ENCODE results near the gene WDR83. TPM values are rescaled to one million over a fixed set of nuclear protein-coding genes. Genes with fewer than 3 reads are reported as not detected.
A peak's percentile ranks its signal among the peaks of the same experiment; 100 is the strongest.

The WDR83 gene
- total and polyA plus RNA-seq, 2 of the 4 experiments (the other 2 are of a cell fraction): 5.9 to 8.9 TPM

DNA sequence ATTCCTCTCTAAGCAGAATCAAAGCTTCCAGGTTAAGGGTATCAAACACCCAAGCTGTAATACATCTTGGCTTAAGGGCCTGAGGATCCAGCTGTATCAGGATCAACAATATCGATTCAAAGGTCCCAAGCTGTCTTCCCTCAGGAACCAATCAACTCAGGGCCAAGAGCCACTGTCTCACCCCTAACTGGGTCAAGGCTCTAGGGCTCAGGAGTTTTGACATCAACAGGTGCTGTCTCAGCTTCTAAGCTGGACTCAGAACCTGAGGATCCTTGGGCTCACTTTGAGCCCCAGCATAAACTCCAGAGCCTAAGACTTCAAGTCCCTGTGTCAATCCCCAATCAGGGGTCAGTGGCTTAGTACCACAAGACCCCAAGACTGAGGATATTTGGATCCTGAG is 28.9 kb downstream of the WDR83 start:
- Histone ChIP-seq H3K18ac (ENCODE audit: low read depth, low read length) (no peak overlapping the region), H3K4me3 (ENCODE audit: insufficient read depth, low read depth, low read length) (peak overlapping the region; percentile 26; the same call in 1 of the 2 replicates), H2AK5ac (ENCODE audit: low read depth, low read length) (no peak overlapping the region), H3K9me1 (ENCODE audit: insufficient read depth, low read length) (no peaks in the 10 kb centered on the region; the same call in 1 of the 2 replicates), H3K56ac (ENCODE audit: extremely low read depth, insufficient read depth, low read length) (no peak overlapping the region), H3K36me3 (ENCODE audit: control insufficient read depth, insufficient read depth, low read length) (peaks cover 16% of the 10 kb centered on the region), H3K9me3 (ENCODE audit: control insufficient read depth, insufficient read depth, low read length) (no peaks in the 10 kb centered on the region), H2BK5ac (ENCODE audit: low read depth, low read length, poor library complexity, severe bottlenecking) (no peak overlapping the region), H3K4ac (ENCODE audit: low read depth, low read length) (no peak overlapping the region), H2BK20ac (ENCODE audit: low read depth, low read length) (no peak overlapping the region), H3K79me1 (ENCODE audit: low read depth in 1 of 2, low read length in 2 of 2) (peaks cover 7 to 27% of the 10 kb centered on the region in 2 experiments), H2AFZ (replicated peaks; ENCODE audit: low read length, poor library complexity) (peak overlapping the region; percentile 48), H2BK120ac (ENCODE audit: low read depth, low read length) (no peak overlapping the region), H3K14ac (replicated peaks; ENCODE audit: low read depth, low read length) (no peak overlapping the region), H3K9ac (ENCODE audit: low read depth, low read length) (no peak overlapping the region; the same call in 1 of the 2 replicates), H3K23ac (ENCODE audit: low read depth, low read length) (no peak overlapping the region), H4K5ac (ENCODE audit: low read depth, low read length) (no peak overlapping the region), H3K27me3 (ENCODE audit: control insufficient read depth, insufficient read depth, low read length) (no peaks in the 10 kb centered on the region), H3K4me1 (ENCODE audit: control insufficient read depth, insufficient read depth, low read length) (peaks cover 2% of the 10 kb centered on the region; the same call in 1 of the 2 replicates), H4K91ac (ENCODE audit: insufficient read depth, low read depth, low read length) (no peak overlapping the region), H2BK15ac (ENCODE audit: low read depth, low read length) (no peak overlapping the region), H4K8ac (ENCODE audit: low read depth in 2 of 2, low read length in 2 of 2) (no peak overlapping the region; a peak in 1 of 4 replicates), H3K4me2 (ENCODE audit: low read depth, low read length) (peak overlapping the region; percentile 90), H3K27ac (ENCODE audit: insufficient read depth, low read length) (no peak overlapping the region), H4K20me1 (ENCODE audit: insufficient read depth, low read length) (no peaks in the 10 kb centered on the region; the same call in 1 of the 2 replicates), H2AK9ac (replicated peaks; ENCODE audit: low read depth, low read length, poor library complexity) (peak overlapping the region; percentile 89)
- BruUV-seq (replicated peaks): no TSS peak
- DNase-seq (no peak), ATAC-seq (ENCODE audit: low read depth) (no peak)
- 88% methylated on average over 1 of the region's 1 CpG; no CpG with 5 or more reads in 1 of the 2 experiments for WGBS, 2 experiments (ENCODE audit: extremely low coverage in 2 of 2, insufficient read length in 1 of 2)
- TF ChIP-seq, protein P1, sequence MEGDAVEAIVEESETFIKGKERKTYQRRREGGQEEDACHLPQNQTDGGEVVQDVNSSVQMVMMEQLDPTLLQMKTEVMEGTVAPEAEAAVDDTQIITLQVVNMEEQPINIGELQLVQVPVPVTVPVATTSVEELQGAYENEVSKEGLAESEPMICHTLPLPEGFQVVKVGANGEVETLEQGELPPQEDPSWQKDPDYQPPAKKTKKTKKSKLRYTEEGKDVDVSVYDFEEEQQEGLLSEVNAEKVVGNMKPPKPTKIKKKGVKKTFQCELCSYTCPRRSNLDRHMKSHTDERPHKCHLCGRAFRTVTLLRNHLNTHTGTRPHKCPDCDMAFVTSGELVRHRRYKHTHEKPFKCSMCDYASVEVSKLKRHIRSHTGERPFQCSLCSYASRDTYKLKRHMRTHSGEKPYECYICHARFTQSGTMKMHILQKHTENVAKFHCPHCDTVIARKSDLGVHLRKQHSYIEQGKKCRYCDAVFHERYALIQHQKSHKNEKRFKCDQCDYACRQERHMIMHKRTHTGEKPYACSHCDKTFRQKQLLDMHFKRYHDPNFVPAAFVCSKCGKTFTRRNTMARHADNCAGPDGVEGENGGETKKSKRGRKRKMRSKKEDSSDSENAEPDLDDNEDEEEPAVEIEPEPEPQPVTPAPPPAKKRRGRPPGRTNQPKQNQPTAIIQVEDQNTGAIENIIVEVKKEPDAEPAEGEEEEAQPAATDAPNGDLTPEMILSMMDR (conservative IDR thresholded peaks at IDR 0.05; ENCODE audit: low read depth, low read length): no peak
- no peak for TF ChIP-seq BHLHE40 (IDR thresholded peaks at IDR 0.05; ENCODE audit: low read depth, low read length)
- TF ChIP-seq SMC3 (IDR thresholded peaks at IDR 0.05; ENCODE audit: low read depth, low read length): no peak
- no peak for TF ChIP-seq USF2 (IDR thresholded peaks at IDR 0.05; ENCODE audit: low read depth, low read length)
- intact Hi-C loops (cut with micrococcal nuclease) (no loop called here), in situ Hi-C loops (cut with MboI; ENCODE audit: low sequenced_read_pairs) (no loop called here), dilution Hi-C loops (cut with HindIII; ENCODE audit: low sequenced_read_pairs, unreplicated experiment) (no loop called here)
- CTCF ChIA-PET: no interaction called here
- POLR2A ChIA-PET (ENCODE audit: unreplicated experiment): interaction anchor here (0.8 kb wide), 1 partner anchor 85 kb away, joined by 3 read pairs; the partner anchor contains the start of genes ZNF490 and ZNF791
